HEK293 (cell line): ENCODE data around the gene TFPI.

Source experiments
- CTCF ChIP-seq: fragments of 450-650 bp; formaldehyde crosslinking; IDR thresholded peaks from 2 replicates; pipeline ENCODE4 v1.5.1; 2016; ENCODE audit warnings: missing biosample characterization, missing genetic modification characterization
- KLF17 ChIP-seq: fragments of 450-650 bp; formaldehyde crosslinking; IDR thresholded peaks from 2 replicates; pipeline ENCODE4 v1.5.1; 2016; ENCODE audit warnings: missing biosample characterization, missing genetic modification characterization
- PRDM10 ChIP-seq: fragments of 450-650 bp; formaldehyde crosslinking; IDR thresholded peaks from 2 replicates; pipeline ENCODE4 v1.5.1; 2016; ENCODE audit warnings: missing biosample characterization, missing genetic modification characterization
- REST ChIP-seq: fragments of 450-650 bp; formaldehyde crosslinking; IDR thresholded peaks from 2 replicates; pipeline ENCODE4 v1.5.1; 2016; ENCODE audit warnings: missing biosample characterization, missing genetic modification characterization
- SP2 ChIP-seq: fragments of 450-650 bp; formaldehyde crosslinking; IDR thresholded peaks from 2 replicates; pipeline ENCODE4 v1.5.1; 2016; ENCODE audit warnings: missing biosample characterization, missing genetic modification characterization
- TSHZ1 ChIP-seq: fragments of 450-650 bp; formaldehyde crosslinking; IDR thresholded peaks from 2 replicates; pipeline ENCODE4 v1.5.1; 2016; ENCODE audit warnings: missing biosample characterization, missing genetic modification characterization, borderline replicate concordance
- YY1 ChIP-seq: fragments of 450-650 bp; formaldehyde crosslinking; IDR thresholded peaks from 2 replicates; pipeline ENCODE4 v1.5.1; 2018; ENCODE audit warnings: missing biosample characterization, missing genetic modification characterization
- ZNF133 ChIP-seq: fragments of 450-650 bp; formaldehyde crosslinking; IDR thresholded peaks from 2 replicates; pipeline ENCODE4 v1.5.1; 2016; ENCODE audit warnings: missing biosample characterization, missing genetic modification characterization
- ZNF23 ChIP-seq: fragments of 450-650 bp; formaldehyde crosslinking; IDR thresholded peaks from 2 replicates; pipeline ENCODE4 v1.5.1; 2016; ENCODE audit warnings: missing biosample characterization, missing genetic modification characterization, borderline replicate concordance
- ZNF239 ChIP-seq: fragments of 450-650 bp; formaldehyde crosslinking; IDR thresholded peaks from 2 replicates; pipeline ENCODE4 v1.5.1; 2016; ENCODE audit warnings: missing biosample characterization, missing genetic modification characterization
- ZNF580 ChIP-seq: fragments of 450-650 bp; formaldehyde crosslinking; IDR thresholded peaks from 2 replicates; pipeline ENCODE4 v1.5.1; 2016; ENCODE audit warnings: missing biosample characterization, missing genetic modification characterization
- ZNF626 ChIP-seq: fragments of 450-650 bp; sonication (Bioruptor Pico); formaldehyde crosslinking; IDR thresholded peaks from 2 replicates; pipeline ENCODE4 v1.5.1; 2018; ENCODE audit warnings: missing biosample characterization, missing genetic modification characterization, inconsistent platforms
- ZNF830 ChIP-seq: fragments of 450-650 bp; IDR thresholded peaks from 2 replicates; pipeline ENCODE4 v1.5.0; 2018; ENCODE audit warnings: missing biosample characterization, missing genetic modification characterization, low read depth, mild to moderate bottlenecking, moderate library complexity

- TF ChIP-seq ZNF580 (tag by site-specific recombination) = no peak
- TF ChIP-seq ZNF133 (tag by site-specific recombination) = no peak
- no peak for TF ChIP-seq ZNF830
- TF ChIP-seq CTCF (tag by site-specific recombination) = no peak
- no peak for TF ChIP-seq ZNF23 (tag by site-specific recombination)
- TF ChIP-seq PRDM10 (tag by site-specific recombination) = no peak
- TF ChIP-seq TSHZ1 (tag by site-specific recombination) = no peak
- no peak for TF ChIP-seq REST (tag by site-specific recombination)
- no peak for TF ChIP-seq YY1 (tag by site-specific recombination)
- TF ChIP-seq ZNF239 (tag by site-specific recombination) = no peak
- no peak for TF ChIP-seq SP2 (tag by site-specific recombination)
- no peak for TF ChIP-seq ZNF626 (tag by site-specific recombination)
- no peak for TF ChIP-seq KLF17 (tag by site-specific recombination)
Observed at GRCh38 chr2:187520121-187520624, 34.1 kb downstream of the TFPI start.
